Transverse colon (tissue), 4 donors: ENCODE results near the gene ATOX1. TPM values are rescaled to one million over a fixed set of nuclear protein-coding genes. Genes with fewer than 3 reads are reported as not detected.

ENCODE experiments used
- DNase-seq: peaks from one replicate; pipeline ENCODE4 v3.0.0-alpha.2; 2019
- H3K27ac ChIP-seq, 4 donors: fragments of 200-600 bp; sonication (generic); 2 replicates each; pipeline ENCODE4 v1.5.1; 2016 to 2018; ENCODE audit warnings: inconsistent platforms in 4 of 4
- H3K27me3 ChIP-seq: fragments of 200-600 bp; sonication (generic); 2 replicates; pipeline ENCODE4 v1.5.1; 2017; ENCODE audit warnings: inconsistent platforms
- H3K36me3 ChIP-seq, 4 donors: fragments of 200-600 bp; sonication (generic); 2 replicates each; pipeline ENCODE4 v1.5.1; 2017 to 2019; ENCODE audit warnings: inconsistent platforms in 4 of 4
- H3K4me1 ChIP-seq, 4 donors: fragments of 200-600 bp; sonication (generic); 2 replicates each; pipeline ENCODE4 v1.5.1; 2017 to 2020; ENCODE audit warnings: inconsistent platforms in 4 of 4
- H3K4me3 ChIP-seq, 4 donors: fragments of 200-600 bp; sonication (generic); 1 replicate in 1 of 4; 2 replicates in 3 of 4; pipeline versions ENCODE4 v1.5.1 to v1.6.1; 2017 to 2019; ENCODE audit warnings: inconsistent platforms in 4 of 4
- H3K9me3 ChIP-seq, 2 donors: fragments of 200-600 bp; sonication (generic); 2 replicates each; pipeline ENCODE4 v1.5.1; 2017 to 2019; ENCODE audit warnings: inconsistent platforms in 2 of 2
- EP300 ChIP-seq: sonication (generic); formaldehyde crosslinking; IDR thresholded peaks from one replicate; pipeline ENCODE4 v1.6.1; 2017; ENCODE audit warnings: antibody characterized with exemption, low read depth
- POLR2A ChIP-seq: fragments of 450-650 bp; IDR thresholded peaks from one replicate; pipeline ENCODE4 v1.6.1; 2016; ENCODE audit warnings: antibody characterized with exemption, mild to moderate bottlenecking, moderate library complexity
- POLR2AphosphoS5 ChIP-seq, 3 donors: sonication (generic); formaldehyde crosslinking; IDR thresholded peaks; one replicate each; pipeline ENCODE4 v1.6.1; 2016; ENCODE audit warnings: antibody characterized with exemption in 3 of 3
- WGBS, 2 donors: methylation state at CpG; one replicate each; pipeline ENCODE4 v1.1.5; 2018; ENCODE audit warnings: low coverage in 1 of 2; 5-methylcytosine and 5-hydroxymethylcytosine counted together
- in situ Hi-C, 4 donors: fragments of 200-750 bp; cut with MboI; loops; one replicate each; pipeline versions ENCODE4 v1.15.0 to v1.15.1; 2017; ENCODE audit warnings: low sequenced_read_pairs in 3 of 4, low pct_ligation_motif_present in 1 of 4, low pct_unique_long_range_greater_than_20kb in 1 of 4
- intact Hi-C: fragments of 100-400 bp; cut with DNase I; formaldehyde crosslinking; loops from one replicate; pipeline ENCODE4 v1.15.1; 2023; ENCODE audit warnings: low total_unique reads
- total RNA-seq, 4 donors: library from RNA; depleted of rRNA; stranded (reverse); fragments of >200 nt; gene quantifications; one replicate each; pipeline ENCODE4 v1.1.0, GENCODE V29; 2016
- TF ChIP-seq, protein P1 (sequence below), 5 experiments: fragments of 200-600 bp in 3 of 5; fragments of 450-650 bp in 2 of 5; sonication (generic) in 3 of 5; IDR thresholded peaks; 1 replicate in 2 of 5; 2 replicates in 3 of 5; pipeline ENCODE4 v1.5.1; 2016 to 2017; ENCODE audit warnings: antibody characterized with exemption in 5 of 5, inconsistent platforms in 3 of 5, mild to moderate bottlenecking in 2 of 5, moderate library complexity in 1 of 5

The ATOX1 gene
- total RNA-seq, 4 donors from 2014 or later: 5.0 to 81.1 (median 31.7) TPM

DNA sequence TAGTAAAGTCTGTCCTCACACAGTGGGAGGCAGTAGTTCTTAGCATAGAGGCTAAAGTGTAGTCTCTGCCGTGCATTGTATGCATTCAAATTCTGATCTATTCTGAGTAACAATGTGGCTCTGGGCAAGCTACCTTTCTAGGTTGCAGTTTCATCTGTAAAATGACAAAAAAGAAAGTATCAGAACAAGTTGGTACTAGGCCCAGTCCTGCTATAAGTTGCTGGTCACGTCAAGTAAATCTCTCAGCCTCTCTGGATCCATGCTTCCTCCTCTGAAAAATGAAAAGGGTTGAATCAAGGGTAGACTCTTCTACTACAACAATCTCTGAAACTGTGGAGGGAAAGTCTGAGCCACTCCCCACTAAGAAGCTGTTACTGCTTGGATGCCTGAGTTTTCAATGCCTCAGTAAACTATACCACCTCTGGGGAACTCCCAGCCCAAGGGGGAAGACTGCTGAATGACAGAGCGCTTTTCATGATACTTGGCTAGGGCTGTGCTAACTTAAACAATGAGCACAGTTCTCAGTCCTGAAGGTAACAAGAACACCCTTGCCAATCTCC, 37.3 kb downstream of the ATOX1 start:
- Histone ChIP-seq H3K36me3 (no peaks in the 10 kb centered on the region), H3K4me1 (peaks cover 0 to 7% (median 2%) of the 10 kb centered on the region in 4 donors), H3K9me3 (no peaks in the 10 kb centered on the region), H3K27ac (peak overlapping the region in 1 of 4 donors; percentile 35), H3K27me3 (no peaks in the 10 kb centered on the region), H3K4me3 (no peak overlapping the region)
- in situ Hi-C loops: no loop called here
- intact Hi-C loops: no loop called here
- WGBS, 2 donors: 66 to 80% methylated on average over 1 to 3 of the region's 3 CpGs
- no peak for DNase-seq
- no peak for TF ChIP-seq POLR2A
- TF ChIP-seq, protein P1, sequence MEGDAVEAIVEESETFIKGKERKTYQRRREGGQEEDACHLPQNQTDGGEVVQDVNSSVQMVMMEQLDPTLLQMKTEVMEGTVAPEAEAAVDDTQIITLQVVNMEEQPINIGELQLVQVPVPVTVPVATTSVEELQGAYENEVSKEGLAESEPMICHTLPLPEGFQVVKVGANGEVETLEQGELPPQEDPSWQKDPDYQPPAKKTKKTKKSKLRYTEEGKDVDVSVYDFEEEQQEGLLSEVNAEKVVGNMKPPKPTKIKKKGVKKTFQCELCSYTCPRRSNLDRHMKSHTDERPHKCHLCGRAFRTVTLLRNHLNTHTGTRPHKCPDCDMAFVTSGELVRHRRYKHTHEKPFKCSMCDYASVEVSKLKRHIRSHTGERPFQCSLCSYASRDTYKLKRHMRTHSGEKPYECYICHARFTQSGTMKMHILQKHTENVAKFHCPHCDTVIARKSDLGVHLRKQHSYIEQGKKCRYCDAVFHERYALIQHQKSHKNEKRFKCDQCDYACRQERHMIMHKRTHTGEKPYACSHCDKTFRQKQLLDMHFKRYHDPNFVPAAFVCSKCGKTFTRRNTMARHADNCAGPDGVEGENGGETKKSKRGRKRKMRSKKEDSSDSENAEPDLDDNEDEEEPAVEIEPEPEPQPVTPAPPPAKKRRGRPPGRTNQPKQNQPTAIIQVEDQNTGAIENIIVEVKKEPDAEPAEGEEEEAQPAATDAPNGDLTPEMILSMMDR (IDR thresholded peaks at IDR 0.05): no peak
- TF ChIP-seq POLR2AphosphoS5 (IDR thresholded peaks at IDR 0.05): no peak
- TF ChIP-seq EP300: no peak

DNA sequence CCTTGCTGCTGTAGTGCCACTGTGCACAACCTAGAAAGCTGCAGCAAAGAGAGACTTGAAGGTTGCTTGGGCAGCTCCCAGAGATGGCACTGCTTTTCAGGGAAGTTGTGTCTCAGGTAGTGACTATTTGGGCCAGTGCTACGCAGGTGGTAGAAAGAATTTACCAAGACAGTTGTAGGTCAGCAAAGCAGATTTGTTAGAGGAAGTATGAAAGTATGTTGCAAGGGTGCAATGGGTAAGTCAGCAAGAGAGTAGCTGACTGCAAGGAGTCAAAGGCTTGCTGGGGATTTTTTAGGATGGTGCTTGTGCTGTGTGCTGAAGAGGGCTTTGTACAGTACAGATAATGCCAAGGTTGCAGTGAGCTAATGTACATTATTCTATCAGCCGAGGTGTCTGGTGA, 38.2 kb downstream of the ATOX1 start:
- Histone ChIP-seq H3K27ac (no peak overlapping the region), H3K27me3 (no peaks in the 10 kb centered on the region), H3K9me3 (no peaks in the 10 kb centered on the region), H3K4me1 (peaks cover 0 to 7% (median 2%) of the 10 kb centered on the region in 4 donors), H3K4me3 (no peak overlapping the region), H3K36me3 (no peaks in the 10 kb centered on the region)
- TF ChIP-seq POLR2AphosphoS5 (IDR thresholded peaks at IDR 0.05) (no peak), EP300 (no peak), POLR2A (no peak)
- TF ChIP-seq, protein P1 (IDR thresholded peaks at IDR 0.05): no peak
- no peak for DNase-seq
- 80 to 84% methylated on average over 1 to 2 of the region's 2 CpGs for WGBS, 2 donors
- intact Hi-C loops: no loop called here
- in situ Hi-C loops: no loop called here

DNA sequence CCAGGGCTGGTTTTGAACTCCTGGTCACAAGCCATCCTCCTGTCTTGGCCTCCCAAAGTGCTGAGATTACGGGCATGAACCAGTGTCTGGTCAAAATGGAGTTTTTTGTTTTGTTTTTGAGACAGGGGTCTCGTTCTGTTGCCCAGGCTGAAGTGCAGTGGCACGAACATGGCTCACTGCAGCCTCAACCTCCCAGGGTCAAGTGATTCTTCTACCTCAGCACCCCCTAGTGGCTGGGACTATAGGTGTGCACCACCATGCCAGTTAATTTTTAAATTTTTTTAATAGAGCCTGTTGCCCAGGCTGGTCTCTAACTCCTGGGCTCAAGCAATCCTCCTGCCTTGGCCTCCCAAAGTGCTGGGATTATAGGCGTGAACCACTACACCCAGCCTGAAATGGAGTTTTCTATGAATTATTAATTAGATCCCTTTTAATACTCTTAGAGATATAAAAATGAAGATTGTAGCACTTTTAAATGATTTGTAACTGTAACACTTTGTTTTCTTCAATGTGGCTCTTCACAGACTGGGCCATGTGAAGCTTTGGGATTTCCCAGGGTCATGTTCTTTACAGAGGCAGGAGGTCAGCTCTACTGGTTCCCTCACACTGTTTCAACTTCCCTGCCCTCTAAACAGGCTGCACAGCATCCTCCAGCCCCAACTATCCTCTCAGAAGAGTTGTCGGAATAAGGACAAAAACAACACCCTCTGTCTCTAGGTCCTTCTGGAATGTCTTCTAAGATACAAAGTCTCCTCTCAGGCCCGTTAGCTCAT, 39.0 kb downstream of the ATOX1 start:
- intact Hi-C loops: no loop called here
- Histone ChIP-seq H3K27ac (peak overlapping the region; percentile 14 to 58 (median 35)), H3K4me3 (no peak overlapping the region), H3K36me3 (no peaks in the 10 kb centered on the region), H3K4me1 (peaks cover 0 to 7% (median 2%) of the 10 kb centered on the region in 4 donors), H3K9me3 (no peaks in the 10 kb centered on the region), H3K27me3 (no peaks in the 10 kb centered on the region)
- TF ChIP-seq EP300: no peak
- TF ChIP-seq, protein P1 (IDR thresholded peaks at IDR 0.05): peak in 4 of 5 experiments; percentile 51 to 69 (median 58)
- in situ Hi-C loops: no loop called here
- peak; percentile 44 for DNase-seq
- 85 to 92% methylated on average over 2 to 6 of the region's 6 CpGs for WGBS, 2 donors

DNA sequence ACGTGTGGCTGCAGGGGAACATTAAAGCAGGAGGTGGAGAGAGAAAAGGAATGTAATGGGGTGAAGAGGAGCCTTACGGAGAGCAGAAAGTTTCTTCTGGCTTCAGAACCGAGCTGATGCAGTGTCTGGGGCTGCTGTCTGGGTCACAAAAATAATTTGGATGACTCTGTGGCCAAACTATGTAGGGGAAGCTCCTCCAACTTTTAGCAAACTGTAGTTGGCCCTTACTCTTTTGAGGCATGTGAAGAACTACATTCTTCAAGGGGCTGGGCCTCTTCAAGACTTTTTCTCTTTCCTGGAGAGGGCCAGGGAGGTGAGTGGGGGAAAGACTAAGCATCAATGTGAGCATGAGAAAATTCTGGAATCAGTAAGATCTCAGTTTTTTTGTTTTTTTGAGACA, 39.8 kb downstream of the ATOX1 start:
- intact Hi-C loops: no loop called here
- no peak for DNase-seq
- H3K27ac ChIP-seq: peak overlapping the region; percentile 14 to 58 (median 35)
- WGBS, 2 donors: 42 to 65% methylated on average over 3 of the region's 3 CpGs
- H3K36me3 ChIP-seq: no peaks in the 10 kb centered on the region
- H3K4me1 ChIP-seq: peaks cover 0 to 7% (median 2%) of the 10 kb centered on the region in 4 donors
- H3K27me3 ChIP-seq: no peaks in the 10 kb centered on the region
- H3K9me3 ChIP-seq: no peaks in the 10 kb centered on the region
- in situ Hi-C loops: no loop called here
- no peak overlapping the region for H3K4me3 ChIP-seq
- TF ChIP-seq POLR2A (no peak), EP300 (no peak), POLR2AphosphoS5 (IDR thresholded peaks at IDR 0.05) (no peak)
- TF ChIP-seq, protein P1 (IDR thresholded peaks at IDR 0.05): no peak
